GM18873 (cell line): ENCODE data around the gene MMP24.
"Not testable (repeated sequence)": the region's sequence is repeated elsewhere in the genome, so short reads cannot be mapped to it uniquely, and the experiment has no call there.

Experiments used
- ATAC-seq: cut with Tn5 transposase; IDR thresholded peaks from one replicate; pipeline ENCODE4 v1.9.1; 2021; ENCODE audit warnings: mild to moderate bottlenecking, moderate library complexity, moderate number of reproducible peaks; ENCODE audit not compliant: unreplicated experiment, low FRiP score

The MMP24 gene

DNA sequence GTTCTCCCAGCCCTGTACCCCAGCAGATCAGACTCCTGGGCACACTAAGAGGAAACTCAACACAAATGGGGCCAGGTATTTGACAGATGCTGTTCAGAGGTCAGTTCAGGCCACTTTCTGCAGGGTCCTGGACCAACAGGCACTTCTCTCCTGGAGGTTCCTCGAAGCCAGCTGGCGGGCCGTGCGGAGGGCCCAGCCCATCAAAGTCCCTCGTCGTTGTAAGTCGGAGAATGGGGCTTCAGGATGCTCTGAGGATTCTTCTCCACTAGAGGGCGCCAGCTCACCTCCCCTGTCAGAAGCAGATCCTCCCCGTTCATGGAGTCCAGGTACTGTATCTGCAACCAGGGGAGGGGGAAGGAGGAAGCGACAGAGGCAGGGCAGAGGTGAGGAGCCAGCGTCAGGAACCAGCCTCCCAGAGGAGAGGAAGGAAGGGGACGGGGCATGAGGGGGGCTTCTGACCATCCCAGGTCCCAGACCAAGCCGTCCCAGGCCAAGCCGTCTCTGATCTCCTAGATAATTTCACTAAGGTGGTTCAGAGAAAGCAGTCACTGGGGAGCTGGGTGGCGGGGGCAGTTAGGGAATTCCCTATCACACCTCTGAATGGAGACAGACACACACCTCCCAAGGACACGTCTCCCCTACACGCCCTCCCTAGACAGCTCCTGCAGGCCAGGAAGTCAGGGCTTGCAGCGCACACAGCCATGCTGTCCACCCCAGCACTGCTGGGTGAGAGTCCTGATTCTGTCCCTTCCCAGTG lies 77.4 kb downstream of the MMP24 start:
- ATAC-seq = no peak

DNA sequence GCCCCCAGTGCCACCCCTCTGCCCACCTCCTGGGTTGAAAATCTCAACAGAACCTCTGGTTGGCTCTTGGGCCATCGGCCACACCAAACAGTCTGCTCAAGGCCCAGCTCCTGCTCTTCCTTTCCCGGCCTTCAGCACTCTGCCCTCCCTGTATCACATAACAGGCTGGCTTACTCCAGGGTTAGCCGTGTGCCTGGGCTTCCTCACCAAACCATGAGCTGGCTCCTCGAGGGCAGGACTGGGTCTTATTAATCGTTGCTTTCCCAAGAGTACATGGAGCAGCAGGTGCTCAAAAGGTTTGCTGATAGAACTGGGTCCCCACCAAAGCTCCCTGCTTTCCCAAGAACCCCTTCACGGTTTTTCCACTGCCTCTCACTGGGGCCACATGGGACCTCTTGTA lies 78.5 kb downstream of the MMP24 start:
- no peak for ATAC-seq

DNA sequence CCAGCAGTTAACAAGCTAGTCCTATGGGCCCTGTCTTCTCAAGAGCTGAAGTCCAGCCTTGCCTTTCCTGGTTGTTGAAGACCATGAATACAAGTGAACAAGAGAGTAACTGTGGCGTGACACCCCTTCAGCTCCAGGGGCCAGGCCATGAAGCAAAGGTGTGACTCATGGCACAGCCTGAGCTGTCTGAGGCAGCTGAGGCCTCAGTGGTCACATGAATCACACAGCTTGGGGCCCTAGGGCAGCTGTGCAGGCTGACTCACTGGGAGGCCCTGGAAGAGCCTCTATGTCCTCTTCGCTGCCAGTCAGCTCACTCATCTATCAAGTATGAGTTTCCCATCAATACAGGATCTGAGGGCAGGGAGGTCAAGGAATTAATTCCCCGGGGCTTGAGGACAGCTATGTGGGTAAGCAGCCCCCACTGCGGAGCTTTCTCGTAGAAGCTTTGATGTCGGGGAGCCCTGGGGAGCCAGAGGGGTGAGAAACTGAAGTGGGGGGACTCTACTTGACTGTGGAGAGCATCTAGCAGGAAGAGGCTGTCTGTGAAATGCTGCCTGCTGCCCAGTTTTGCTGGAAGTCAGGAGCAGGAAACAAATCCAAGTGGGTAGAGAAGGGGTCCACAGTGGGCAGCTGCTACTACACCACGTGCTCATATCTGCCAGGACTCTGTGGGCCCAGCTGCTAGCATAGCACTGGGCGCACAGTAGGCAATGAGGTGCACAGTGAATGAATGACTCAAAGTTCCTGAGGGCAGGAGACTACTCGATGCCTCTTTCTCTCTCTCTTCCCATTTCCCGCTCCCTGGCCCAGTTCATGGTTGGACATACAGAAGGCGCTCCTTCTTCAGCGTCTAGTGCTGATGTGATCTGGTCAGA lies 79.4 kb downstream of the MMP24 start:
- no peak for ATAC-seq

DNA sequence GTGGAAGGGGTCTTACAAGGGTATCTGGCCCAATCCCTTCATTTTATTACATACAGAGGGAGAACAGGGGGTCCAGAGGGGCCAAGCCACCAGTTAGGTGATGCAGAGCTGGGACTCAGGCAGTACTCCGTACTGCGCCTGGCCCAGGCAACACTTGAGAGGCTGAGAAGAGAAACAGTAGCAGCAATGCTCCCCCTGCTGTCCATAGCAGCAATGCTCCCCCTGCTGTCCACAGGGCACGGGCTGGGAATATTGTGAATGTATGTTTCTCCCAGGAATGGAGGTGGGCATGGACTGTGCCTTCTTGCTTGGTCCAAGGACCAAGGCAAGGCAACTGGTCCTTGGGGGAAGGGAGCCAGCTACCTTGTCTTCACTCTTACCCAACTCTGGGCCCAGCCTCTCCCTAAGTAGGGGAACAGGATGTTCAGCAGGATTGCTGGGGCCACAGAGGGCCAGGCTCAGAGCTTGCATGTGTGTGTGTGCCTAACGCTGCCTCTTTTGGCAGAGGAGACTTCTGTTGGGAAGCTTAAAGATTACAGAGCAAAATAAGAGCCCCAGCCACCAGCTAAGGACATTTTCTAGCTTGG lies 80.5 kb downstream of the MMP24 start:
- no peak for ATAC-seq

DNA sequence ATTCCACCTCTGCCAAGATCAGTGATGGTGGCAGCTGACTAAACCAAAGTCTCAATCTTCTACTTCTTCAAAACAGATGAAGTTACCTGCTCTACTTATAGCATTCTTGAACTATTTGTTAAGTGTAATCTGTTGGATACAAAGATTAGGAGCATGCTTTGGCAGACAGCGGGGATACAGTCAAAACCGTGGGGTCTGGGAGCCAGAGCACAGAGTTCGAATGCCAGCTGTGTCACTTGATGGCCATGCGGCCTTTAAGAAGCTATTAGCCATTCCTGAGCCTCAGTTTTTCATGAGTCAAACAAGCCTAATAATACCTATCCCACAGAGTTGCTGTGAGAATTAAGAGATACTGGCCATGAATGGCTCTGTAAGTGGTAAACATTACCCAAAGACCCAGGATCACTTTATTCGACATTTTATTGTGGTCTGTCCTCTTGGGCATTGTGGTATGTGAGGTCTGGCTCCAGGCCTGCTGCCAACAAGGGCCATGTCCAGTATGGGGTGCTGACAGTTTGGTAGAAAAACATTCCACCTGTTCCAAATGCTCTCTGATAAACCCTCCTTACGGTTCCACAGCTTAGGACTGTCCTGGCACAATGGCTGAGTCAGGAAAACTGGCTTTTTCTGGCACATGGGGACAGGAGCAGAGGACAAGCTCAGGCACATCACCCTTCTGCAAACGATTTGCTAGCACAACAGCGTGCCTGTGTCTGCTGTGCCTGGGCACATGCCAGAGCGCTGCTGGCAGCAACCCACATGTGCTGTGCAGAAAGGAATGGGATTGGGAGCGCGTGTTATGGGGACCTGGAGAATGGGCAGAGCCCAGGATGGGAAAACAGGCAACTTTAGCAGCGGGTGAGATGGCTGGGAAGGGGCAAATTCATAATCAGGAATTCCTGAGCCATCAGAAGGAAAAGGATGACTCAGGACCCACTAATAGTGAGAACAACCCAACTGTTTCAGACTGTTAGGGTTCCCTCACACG lies 81.5 kb downstream of the MMP24 start:
- no peak for ATAC-seq

DNA sequence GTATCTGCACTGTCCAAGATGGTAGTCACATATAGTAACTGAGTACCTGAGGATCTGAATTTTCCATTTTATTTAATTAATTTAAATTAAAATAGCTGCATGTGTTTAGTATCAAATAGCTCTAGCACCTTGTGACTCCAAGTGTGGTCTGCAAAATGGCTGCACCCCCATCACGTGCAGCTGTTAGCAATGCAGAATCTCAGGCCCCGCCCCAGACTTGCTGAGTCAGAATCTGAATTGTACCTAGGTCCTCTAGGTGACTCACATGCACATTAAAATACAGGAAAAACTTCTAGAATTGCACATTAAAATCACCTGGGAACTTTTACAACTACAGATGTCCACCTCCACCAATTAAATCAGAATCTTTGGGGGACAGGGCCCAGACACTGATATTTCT lies 84.9 kb downstream of the MMP24 start:
- no peak for ATAC-seq

DNA sequence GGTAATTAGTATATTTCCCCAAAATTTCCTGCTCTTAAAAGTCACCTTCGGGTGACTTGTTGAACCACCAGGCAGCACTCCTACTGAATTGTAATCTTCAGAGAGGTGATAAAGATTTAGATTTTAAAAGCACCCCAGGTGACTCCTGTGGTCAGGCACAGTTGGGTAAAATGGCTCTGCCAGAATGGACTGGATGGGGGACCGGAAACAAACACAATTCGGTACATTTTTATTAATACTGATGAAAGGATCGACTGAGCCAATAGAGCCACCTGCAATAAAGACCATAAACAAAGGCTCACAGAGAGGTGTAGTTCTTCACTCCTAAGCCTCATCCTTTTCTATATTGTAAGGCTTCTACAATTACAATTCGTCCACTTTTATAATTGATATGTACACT lies 85.3 kb downstream of the MMP24 start:
- no peak for ATAC-seq

DNA sequence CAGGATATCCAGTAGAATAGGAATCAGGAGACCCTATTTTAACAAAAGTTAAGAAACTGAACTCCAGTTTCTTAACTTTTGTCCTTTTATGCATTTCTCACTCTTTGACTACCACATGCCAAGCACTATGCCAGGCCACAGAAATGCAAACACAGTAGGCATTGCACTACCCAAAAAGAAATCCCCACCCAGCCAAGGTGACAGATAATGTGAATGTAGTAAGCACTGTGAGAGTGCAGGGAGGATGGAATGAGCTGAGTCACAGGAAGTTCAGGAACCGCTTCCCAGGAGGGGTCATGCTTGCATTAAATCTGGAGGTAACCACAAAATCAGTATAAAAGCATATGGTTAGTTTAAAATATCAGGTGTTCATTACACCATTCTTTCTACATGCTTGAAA lies 85.8 kb downstream of the MMP24 start:
- ATAC-seq = no peak

DNA sequence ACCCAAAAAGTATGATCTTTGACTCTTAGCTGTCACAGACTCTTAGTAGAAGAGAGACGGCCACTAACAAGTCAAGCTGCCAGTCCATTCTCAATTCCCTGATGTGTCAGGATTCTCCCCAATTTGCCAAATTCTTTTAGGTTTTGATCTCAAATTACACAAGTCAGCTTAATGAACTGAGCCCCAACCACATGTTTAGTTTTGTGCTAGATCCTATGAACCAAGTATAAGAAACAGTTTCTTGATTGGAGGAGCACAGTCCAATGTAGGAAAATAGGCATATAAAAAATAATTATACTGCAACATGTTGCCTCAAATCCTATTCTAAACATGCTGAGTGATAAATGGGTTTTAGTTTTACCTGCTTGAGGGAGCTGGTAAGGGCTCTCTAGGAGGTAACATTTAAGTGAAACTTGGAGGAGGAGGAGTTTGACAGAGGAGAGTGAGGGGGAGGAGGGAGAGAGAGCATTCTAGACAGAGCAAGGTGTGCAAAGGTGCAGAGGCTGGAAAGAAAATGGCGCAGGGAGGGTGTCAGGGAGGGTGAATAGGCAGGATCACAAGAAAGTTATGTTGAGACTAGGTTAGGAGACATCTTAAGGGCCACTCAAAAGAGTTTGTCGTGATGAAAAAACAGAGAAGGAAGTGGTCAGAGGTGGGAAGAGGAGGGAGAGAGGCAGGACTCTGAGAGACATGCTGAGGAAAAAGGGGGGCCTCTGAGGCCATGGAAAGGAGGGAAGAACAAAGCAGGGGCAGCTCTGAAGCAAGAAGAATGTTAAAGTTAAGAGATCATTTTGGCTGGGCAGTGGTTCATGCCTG lies 88.5 kb downstream of the MMP24 start:
- ATAC-seq = no peak

DNA sequence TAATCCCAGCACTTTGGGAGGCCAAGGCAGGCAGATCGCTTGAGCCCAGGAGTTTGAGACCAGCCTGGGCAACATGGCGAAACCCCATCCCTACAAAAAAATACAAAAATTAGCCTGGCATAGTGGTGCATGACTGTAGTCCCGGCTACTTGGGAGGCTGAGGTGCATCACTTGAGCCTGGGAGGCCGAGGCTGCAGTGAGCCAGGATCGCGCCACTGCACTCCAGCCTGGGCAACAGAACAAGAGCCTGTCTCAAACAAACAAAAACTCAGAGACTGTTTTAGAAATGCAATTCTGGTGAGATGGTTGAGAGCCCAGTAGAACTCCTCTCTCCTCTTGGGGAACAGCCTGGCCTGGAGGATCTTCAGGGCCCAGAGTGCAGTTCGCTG lies 89.1 kb downstream of the MMP24 start:
- not testable (repeated sequence) for ATAC-seq

DNA sequence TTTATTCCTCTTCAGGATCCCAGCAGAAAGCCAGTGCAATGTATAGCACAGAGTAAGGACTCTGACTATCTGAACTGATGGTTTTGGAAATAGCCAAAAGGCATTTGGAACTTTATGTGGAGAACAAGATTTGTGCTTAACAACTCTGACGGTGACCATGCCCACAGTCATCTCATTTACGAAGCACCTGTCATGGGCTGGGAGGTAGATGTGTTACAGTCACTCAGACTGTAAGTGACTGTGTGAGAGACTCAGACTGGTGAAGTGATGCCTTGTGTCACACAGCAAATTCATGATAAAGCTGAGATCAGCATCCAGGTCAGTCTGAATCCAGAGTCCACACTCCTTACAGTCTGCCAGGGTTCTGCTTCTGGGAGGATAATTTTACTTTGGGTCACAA lies 89.6 kb downstream of the MMP24 start:
- no peak for ATAC-seq

DNA sequence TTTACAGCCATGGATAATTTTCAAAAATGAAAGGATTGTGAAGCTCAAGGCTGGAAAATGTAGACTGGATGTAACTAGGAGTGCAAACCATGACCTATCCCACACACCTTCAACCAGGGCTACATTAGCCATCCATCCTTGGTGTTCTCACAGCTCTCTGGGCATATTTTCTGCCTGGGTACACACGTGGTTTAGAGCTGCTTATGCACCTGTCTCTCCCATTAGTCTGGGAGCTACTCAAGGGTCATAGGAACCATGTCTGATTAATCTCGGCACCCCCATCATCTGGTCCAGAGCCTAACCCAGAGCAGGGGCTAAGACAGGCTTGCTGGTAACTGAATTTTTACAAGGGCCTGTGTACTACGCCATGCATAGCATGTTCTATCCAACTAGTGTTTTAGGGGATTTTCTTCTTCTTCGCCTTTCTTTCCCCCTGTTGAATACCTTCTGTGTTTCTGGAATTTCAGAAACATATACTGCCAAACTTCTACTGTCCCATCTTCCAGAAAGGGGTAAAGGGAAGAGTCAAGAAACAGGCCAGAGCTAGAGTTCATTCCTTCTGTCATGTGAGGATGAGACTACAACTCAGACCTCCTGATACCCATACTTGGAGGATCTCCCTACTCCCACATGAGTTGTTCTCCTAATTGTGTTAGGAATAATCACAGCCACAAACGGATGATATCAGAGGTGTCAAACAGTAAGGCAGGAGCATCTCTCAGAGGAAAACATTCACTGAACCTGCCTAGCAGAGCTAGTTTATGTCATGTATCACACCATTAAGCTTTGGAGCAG lies 91.1 kb downstream of the MMP24 start:
- no peak for ATAC-seq

DNA sequence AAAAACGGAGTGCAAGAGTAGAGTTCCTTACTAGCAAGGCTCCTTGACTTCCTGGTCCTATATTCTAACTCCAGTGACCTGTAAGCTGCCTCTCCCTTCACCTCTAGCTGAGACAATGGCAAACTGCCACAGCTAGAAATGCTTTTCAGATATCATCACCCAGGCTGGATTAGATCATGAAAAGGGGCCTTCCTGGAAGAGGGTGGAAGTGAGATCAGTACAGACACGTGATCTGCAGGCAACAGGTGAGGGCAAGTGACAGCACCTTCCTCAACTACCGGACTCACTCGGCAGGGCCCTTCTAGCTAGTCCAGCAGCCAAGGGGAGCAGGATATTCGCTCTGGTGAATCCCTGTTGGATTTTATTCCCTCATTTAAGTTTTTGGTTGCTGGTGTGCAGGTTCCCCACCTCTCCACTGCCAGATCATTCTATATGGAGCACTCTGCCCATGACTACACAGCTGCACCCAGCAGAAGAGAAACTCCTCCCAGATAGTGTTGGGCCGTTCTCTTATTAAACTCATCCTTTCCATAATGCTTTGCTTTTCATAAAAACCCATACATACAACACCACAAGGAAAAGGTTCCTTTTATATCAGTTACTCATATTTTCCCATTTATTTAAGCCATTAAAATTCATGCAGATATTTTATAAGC lies 92.1 kb downstream of the MMP24 start:
- ATAC-seq = no peak

DNA sequence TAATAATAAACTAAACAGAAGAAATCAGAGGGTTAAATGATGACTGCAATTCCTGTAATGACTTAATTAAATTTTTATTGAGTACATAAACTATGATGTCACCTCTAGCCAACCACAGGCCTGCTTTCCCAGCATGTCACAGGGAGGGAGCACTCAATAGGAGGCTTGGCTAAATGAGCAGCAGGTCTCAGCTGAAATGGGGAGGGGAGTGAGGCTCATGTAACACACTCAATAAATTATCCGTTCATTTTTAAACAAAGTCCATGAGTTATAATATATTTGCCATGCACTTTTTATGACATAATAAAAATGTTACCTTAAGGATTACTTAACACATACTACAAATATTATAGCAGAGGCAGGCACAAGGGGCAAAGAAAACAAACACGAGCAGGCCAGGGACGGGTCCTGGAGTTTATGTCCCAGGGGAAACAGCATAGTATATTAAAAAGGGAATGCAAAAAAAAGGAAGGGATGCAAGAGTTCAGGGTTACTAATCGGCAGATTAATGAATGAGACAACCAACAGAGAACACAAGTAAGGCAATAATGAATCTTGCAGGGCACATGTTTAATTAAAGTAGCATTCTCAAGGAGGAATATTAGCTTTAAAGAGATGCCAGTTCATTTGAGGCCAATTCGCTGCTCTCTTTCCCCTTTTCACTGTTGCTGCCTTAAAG lies 92.8 kb downstream of the MMP24 start:
- no peak for ATAC-seq

DNA sequence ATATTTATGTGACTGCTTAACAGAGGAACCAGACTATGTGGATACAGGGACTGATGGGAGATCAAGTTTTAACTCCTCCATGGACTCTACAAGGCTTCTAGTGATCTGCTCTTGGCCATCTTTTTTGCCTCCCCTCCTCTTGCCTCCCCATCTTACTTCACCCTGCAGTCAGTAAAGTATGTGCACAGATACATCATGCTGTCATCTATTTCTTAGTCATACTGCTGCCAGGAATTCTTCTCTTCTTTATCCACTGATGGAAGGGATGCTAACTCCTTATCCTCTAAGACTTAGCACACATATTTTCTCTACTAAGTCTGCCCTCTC lies 93.3 kb downstream of the MMP24 start:
- ATAC-seq = no peak

DNA sequence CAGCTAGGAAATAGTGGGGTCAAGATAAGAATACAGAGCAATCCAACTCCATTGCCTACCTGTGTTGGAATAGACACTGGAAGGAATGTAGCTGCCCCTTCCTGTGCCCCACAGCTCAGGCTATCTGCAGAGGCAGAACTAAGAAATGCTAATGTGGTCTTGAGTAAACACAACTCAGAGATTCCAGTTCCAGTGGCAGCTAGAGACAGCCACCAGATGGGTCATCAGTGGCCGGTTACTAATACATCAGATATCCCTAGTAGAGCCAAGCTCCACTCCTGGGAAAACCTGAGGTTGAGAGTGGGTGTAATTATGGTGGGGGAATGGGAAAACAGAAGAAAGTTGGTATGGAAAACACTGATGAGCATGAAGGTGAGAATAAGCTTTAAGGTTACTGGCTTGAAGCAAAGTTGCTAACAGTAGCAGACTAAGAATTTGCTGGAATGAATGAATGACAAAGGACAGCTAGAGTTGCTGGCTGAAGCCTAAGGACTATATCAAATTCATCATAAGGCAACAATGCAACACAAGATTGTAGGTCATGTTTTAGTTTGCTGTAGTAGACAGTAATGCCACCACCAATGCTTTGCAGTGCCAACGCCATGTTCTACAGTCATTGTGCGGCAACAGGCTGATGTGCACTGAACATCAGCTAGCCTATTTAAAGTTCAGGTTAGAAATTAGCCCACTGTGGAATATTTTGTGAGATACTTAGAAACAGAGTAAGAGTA lies 94.1 kb downstream of the MMP24 start:
- no peak for ATAC-seq

DNA sequence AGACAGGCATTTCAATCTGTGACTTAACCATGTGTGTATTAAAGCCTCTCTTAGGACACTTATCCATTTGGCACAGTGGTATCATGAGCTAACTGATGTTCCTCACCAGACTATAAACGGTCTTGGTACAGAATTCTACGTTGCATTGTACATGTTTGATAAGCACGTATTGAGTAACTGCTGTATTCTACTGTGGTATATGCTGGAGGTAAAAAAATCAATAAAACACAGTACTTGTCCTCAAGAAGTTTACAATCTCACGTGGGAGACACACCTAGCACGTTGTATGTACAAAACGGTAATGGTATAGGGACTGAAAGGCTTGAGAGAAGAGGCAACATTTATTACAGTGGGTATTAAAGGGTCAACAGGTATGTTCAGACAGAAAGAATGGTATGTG lies 98.9 kb downstream of the MMP24 start:
- no peak for ATAC-seq
